H54 (cell line): Measurements from ENCODE around the gene EBF4.

Source experiments
- DNase-seq: peaks from one replicate; pipeline ENCODE4 v3.0.0; 2011; ENCODE audit warnings: low spot score, mixed read lengths; ENCODE audit not compliant: insufficient read length
- FAIRE-seq: peaks from 3 replicates; lab custom pipeline; 2011; peaks lifted over from hg19 to GRCh38; lab: Jason Lieb, UNC
- POLR2A ChIP-seq: IDR thresholded peaks from 2 replicates; pipeline ENCODE4 v1.6.1; 2011; ENCODE audit warnings: low read depth, mild to moderate bottlenecking, low read length

Gene EBF4

GRCh38 chr20:2778602-2779321 is 86.2 kb downstream of the EBF4 start:
- FAIRE-seq (no peak), DNase-seq (no peak)
- no peak for TF ChIP-seq POLR2A

- no peak for FAIRE-seq
These were observed 88.4 kb downstream of the EBF4 start for GRCh38 chr20:2780948-2781347.

GRCh38 chr20:2783908-2784566 is 91.5 kb downstream of the EBF4 start:
- no peak for DNase-seq
- no peak for FAIRE-seq
- no peak for TF ChIP-seq POLR2A

More at GRCh38 chr20:2780948-2781347, 88.4 kb downstream of the EBF4 start:
- DNase-seq: no peak
- TF ChIP-seq POLR2A: no peak

- DNase-seq: no peak
- no peak for FAIRE-seq
- no peak for TF ChIP-seq POLR2A
These were observed 100.9 kb downstream of the EBF4 start for GRCh38 chr20:2793471-2793870.

- DNase-seq (no peak), FAIRE-seq (no peak)
- no peak for TF ChIP-seq POLR2A
These were observed 101.7 kb downstream of the EBF4 start for GRCh38 chr20:2794202-2794748.

- FAIRE-seq (no peak), DNase-seq (no peak)
- no peak for TF ChIP-seq POLR2A
These were observed 102.4 kb downstream of the EBF4 start for GRCh38 chr20:2794866-2795447.

GRCh38 chr20:2795451-2795850 is 102.9 kb downstream of the EBF4 start:
- FAIRE-seq (no peak), DNase-seq (no peak)
- no peak for TF ChIP-seq POLR2A

- no peak for TF ChIP-seq POLR2A
- no peak for DNase-seq
- FAIRE-seq: no peak
These were observed 103.6 kb downstream of the EBF4 start for GRCh38 chr20:2796011-2796660.

- FAIRE-seq: no peak
- no peak for TF ChIP-seq POLR2A
- DNase-seq: no peak
These were observed 104.8 kb downstream of the EBF4 start for GRCh38 chr20:2797136-2797983.

- TF ChIP-seq POLR2A: no peak
- FAIRE-seq: no peak
- DNase-seq: no peak
These were observed 105.7 kb downstream of the EBF4 start for GRCh38 chr20:2798095-2798805.

- DNase-seq: peak; percentile 49
- no peak for FAIRE-seq
These were observed 106.2 kb downstream of the EBF4 start for GRCh38 chr20:2798814-2799213.

GRCh38 chr20:2799271-2799670 is 106.7 kb downstream of the EBF4 start:
- FAIRE-seq: no peak
- DNase-seq: no peak
- no peak for TF ChIP-seq POLR2A

More at GRCh38 chr20:2798814-2799213, 106.2 kb downstream of the EBF4 start:
- no peak for TF ChIP-seq POLR2A
